HG03095 (cell line): ENCODE data around the gene SLC66A2.
A peak's percentile ranks its signal among the peaks of the same experiment; 100 is the strongest.

Source experiments
- ATAC-seq: cut with Tn5 transposase; IDR thresholded peaks from one replicate; pipeline ENCODE4 v1.9.1; 2021; ENCODE audit warnings: moderate library complexity; ENCODE audit not compliant: unreplicated experiment

Gene SLC66A2

GRCh38 chr18:79952456-79952995, 1.1 kb upstream of the SLC66A2 start:
- ATAC-seq, result no peak

GRCh38 chr18:79950515-79951341, 725 bp downstream of the SLC66A2 start:
- no peak for ATAC-seq

- ATAC-seq, result peak; percentile 24
These were observed 1.6 kb downstream of the SLC66A2 start for GRCh38 chr18:79949697-79950487.

GRCh38 chr18:79948719-79949411, 2.6 kb downstream of the SLC66A2 start:
- no peak for ATAC-seq

GRCh38 chr18:79947881-79948610, 3.4 kb downstream of the SLC66A2 start:
- ATAC-seq, result no peak

GRCh38 chr18:79947054-79947755, 4.2 kb downstream of the SLC66A2 start:
- no peak for ATAC-seq

- no peak for ATAC-seq
These were observed 6.1 kb downstream of the SLC66A2 start for GRCh38 chr18:79945118-79946042.

GRCh38 chr18:79944746-79945117, 6.7 kb downstream of the SLC66A2 start:
- no peak for ATAC-seq

GRCh38 chr18:79944126-79944731, 7.2 kb downstream of the SLC66A2 start:
- no peak for ATAC-seq

- no peak for ATAC-seq
These were observed 7.8 kb downstream of the SLC66A2 start for GRCh38 chr18:79943608-79944125.

- no peak for ATAC-seq
These were observed 8.5 kb downstream of the SLC66A2 start for GRCh38 chr18:79942786-79943607.

GRCh38 chr18:79942211-79942610, 9.2 kb downstream of the SLC66A2 start:
- no peak for ATAC-seq

- no peak for ATAC-seq
These were observed 9.9 kb downstream of the SLC66A2 start for GRCh38 chr18:79941473-79942119.

GRCh38 chr18:79940814-79941472, 10.5 kb downstream of the SLC66A2 start:
- ATAC-seq, result no peak

GRCh38 chr18:79940126-79940813, 11.2 kb downstream of the SLC66A2 start:
- ATAC-seq, result no peak

- no peak for ATAC-seq
These were observed 12.4 kb downstream of the SLC66A2 start for GRCh38 chr18:79939096-79939495.
